ENCODE measurements around the gene ZNF385B. TPM values are rescaled to one million over a fixed set of nuclear protein-coding genes. Genes with fewer than 3 reads are reported as not detected.

ZNF385B gene
- total and polyA plus RNA-seq, 9 of the 15 experiments (the other 6 are each of a cell fraction or from before 2014, with no cell fraction given) = 0.50 TPM; not detected in 8

DNA sequence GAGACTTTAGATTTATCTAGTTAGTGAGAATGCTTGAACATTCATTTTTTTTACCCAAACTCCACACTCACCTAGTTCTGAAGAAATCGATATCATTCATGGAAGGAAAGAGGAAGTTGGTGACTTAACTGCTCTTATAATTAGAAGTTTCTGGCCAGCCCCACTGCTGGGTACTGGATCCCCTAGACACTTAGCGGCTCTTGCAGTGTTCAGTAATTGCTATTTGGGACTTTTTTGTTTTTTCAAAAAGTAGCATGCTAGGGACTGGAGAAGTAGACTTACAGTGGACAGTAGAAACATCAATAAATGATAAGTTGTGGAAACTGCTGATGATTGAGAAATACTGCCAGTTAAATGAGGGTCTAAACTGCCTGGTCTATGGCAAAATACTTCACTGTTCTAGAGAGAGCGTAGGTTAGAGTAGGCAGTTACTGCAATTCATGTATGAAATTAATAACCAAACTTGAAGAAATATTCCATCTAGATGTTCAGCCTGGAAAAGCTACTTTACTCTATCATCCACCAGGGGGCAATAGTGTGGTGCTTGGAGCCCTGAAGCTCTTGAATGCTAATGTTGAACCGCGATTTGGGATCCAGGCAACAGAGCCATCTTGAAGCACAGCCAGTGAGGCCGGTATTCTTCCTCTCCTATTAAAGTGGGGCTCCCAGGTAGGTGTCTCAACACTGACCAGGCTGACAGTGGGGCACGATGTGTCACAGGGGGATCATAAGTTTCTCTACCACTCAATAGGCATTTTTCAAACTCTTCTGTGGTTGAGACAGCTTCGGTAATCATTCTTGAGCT is 450.7 kb downstream of the ZNF385B start (continued):
- TF ChIP-seq, protein P1, sequence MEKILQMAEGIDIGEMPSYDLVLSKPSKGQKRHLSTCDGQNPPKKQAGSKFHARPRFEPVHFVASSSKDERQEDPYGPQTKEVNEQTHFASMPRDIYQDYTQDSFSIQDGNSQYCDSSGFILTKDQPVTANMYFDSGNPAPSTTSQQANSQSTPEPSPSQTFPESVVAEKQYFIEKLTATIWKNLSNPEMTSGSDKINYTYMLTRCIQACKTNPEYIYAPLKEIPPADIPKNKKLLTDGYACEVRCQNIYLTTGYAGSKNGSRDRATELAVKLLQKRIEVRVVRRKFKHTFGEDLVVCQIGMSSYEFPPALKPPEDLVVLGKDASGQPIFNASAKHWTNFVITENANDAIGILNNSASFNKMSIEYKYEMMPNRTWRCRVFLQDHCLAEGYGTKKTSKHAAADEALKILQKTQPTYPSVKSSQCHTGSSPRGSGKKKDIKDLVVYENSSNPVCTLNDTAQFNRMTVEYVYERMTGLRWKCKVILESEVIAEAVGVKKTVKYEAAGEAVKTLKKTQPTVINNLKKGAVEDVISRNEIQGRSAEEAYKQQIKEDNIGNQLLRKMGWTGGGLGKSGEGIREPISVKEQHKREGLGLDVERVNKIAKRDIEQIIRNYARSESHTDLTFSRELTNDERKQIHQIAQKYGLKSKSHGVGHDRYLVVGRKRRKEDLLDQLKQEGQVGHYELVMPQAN (IDR thresholded peaks at IDR 0.05; ENCODE audit: borderline replicate concordance) = no peak

DNA sequence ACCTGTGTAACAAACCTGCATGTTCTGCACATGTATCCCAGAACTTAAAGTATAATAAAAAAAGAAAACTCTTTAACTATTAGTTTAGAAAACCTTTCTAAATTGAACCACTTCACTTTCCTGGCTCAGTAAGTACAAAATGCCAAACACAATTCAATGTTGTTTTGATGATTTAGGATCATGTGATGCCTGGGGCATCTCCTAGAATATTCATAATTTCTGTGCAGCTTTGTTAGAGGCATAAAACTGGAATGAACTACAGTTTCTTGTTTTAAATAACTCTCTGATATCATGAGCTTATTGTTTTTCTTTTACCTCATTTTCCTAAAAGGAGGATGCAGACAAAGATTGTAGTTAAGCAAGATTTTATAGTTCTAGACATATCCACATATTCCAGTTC is 457.8 kb downstream of the ZNF385B start:
- Histone ChIP-seq H3K36me3 (ENCODE audit: control insufficient read depth, insufficient read depth, low read length) (no peaks in the 10 kb centered on the region), H3K4me1 (replicated peaks in 1 of 2; ENCODE audit: control insufficient read depth in 2 of 2, insufficient read depth in 2 of 2, low read length in 2 of 2) (no peaks in the 10 kb centered on the region), H3K4me2 (ENCODE audit: insufficient read depth, low read length) (no peak overlapping the region), H3K79me2 (ENCODE audit: control insufficient read depth, insufficient read depth, low read length) (no peaks in the 10 kb centered on the region), H3K9me3 (replicated peaks; ENCODE audit: control insufficient read depth, insufficient read depth, low read depth, low read length) (no peaks in the 10 kb centered on the region), H3K9me1 (ENCODE audit: control insufficient read depth, insufficient read depth, low read length) (no peaks in the 10 kb centered on the region), H4K20me1 (replicated peaks; ENCODE audit: control insufficient read depth, insufficient read depth, low read length) (no peaks in the 10 kb centered on the region), H2AFZ (ENCODE audit: low read depth, low read length) (no peak overlapping the region), H3K27me3 (ENCODE audit: control insufficient read depth in 2 of 2, insufficient read depth in 2 of 2, low read length in 2 of 2) (no peaks in the 10 kb centered on the region), H3K9ac (ENCODE audit: insufficient read depth in 1 of 2, low read depth in 2 of 2, low read length in 2 of 2) (no peak overlapping the region), H3K4me3 (no peak overlapping the region), H3K27ac (ENCODE audit: extremely low read depth, low read depth, low read length) (no peak overlapping the region)
- FAIRE-seq (no peak), ATAC-seq (no peak), DNase-seq (ENCODE audit: extremely low read depth in 1 of 4, low spot score in 3 of 4) (no peak)
- ChIA-PET POLR2A (no interaction called here), CTCF (ENCODE audit: low intra/inter-chr PET ratio) (no interaction called here)
- in situ Hi-C loops (cut with MboI) (no loop called here), intact Hi-C loops (cut with micrococcal nuclease) (no loop called here)
- no TSS peak for BruUV-seq (replicated peaks)
- TF ChIP-seq HIVEP1 (CRISPR knock-in tag; IDR thresholded peaks at IDR 0.05) (no peak), BCL6 (CRISPR knock-in tag; IDR thresholded peaks at IDR 0.05) (no peak), ZNF121 (CRISPR knock-in tag; conservative IDR thresholded peaks at IDR 0.05) (no peak), HNRNPUL1 (IDR thresholded peaks at IDR 0.05; ENCODE audit: low read length) (no peak), PTTG1 (tag; IDR thresholded peaks at IDR 0.05; ENCODE audit: low read depth) (no peak), BRD4 (IDR thresholded peaks at IDR 0.05) (no peak), NFIX (CRISPR knock-in tag; IDR thresholded peaks at IDR 0.05; ENCODE audit: low read depth) (no peak), MCM5 (IDR thresholded peaks at IDR 0.05; ENCODE audit: low read depth) (no peak), FOS (IDR thresholded peaks at IDR 0.05; ENCODE audit: extremely low read depth, insufficient read length) (no peak), PHTF2 (CRISPR knock-in tag; IDR thresholded peaks at IDR 0.05) (no peak), TEAD2 (tag; IDR thresholded peaks at IDR 0.05) (no peak)
- TF ChIP-seq, protein P2, sequence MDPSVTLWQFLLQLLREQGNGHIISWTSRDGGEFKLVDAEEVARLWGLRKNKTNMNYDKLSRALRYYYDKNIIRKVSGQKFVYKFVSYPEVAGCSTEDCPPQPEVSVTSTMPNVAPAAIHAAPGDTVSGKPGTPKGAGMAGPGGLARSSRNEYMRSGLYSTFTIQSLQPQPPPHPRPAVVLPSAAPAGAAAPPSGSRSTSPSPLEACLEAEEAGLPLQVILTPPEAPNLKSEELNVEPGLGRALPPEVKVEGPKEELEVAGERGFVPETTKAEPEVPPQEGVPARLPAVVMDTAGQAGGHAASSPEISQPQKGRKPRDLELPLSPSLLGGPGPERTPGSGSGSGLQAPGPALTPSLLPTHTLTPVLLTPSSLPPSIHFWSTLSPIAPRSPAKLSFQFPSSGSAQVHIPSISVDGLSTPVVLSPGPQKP (CRISPR knock-in tag; IDR thresholded peaks at IDR 0.05) = no peak
- TF ChIP-seq, protein P3, sequence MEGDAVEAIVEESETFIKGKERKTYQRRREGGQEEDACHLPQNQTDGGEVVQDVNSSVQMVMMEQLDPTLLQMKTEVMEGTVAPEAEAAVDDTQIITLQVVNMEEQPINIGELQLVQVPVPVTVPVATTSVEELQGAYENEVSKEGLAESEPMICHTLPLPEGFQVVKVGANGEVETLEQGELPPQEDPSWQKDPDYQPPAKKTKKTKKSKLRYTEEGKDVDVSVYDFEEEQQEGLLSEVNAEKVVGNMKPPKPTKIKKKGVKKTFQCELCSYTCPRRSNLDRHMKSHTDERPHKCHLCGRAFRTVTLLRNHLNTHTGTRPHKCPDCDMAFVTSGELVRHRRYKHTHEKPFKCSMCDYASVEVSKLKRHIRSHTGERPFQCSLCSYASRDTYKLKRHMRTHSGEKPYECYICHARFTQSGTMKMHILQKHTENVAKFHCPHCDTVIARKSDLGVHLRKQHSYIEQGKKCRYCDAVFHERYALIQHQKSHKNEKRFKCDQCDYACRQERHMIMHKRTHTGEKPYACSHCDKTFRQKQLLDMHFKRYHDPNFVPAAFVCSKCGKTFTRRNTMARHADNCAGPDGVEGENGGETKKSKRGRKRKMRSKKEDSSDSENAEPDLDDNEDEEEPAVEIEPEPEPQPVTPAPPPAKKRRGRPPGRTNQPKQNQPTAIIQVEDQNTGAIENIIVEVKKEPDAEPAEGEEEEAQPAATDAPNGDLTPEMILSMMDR (IDR thresholded peaks at IDR 0.05 in 2 of 3, conservative IDR thresholded peaks at IDR 0.05 in 1 of 3; ENCODE audit: insufficient read depth in 2 of 3, low read depth in 1 of 3, low read length in 3 of 3) = no peak
- TF ChIP-seq, protein P4, sequence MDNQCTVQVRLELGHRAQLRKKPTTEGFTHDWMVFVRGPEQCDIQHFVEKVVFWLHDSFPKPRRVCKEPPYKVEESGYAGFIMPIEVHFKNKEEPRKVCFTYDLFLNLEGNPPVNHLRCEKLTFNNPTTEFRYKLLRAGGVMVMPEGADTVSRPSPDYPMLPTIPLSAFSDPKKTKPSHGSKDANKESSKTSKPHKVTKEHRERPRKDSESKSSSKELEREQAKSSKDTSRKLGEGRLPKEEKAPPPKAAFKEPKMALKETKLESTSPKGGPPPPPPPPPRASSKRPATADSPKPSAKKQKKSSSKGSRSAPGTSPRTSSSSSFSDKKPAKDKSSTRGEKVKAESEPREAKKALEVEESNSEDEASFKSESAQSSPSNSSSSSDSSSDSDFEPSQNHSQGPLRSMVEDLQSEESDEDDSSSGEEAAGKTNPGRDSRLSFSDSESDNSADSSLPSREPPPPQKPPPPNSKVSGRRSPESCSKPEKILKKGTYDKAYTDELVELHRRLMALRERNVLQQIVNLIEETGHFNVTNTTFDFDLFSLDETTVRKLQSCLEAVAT (IDR thresholded peaks at IDR 0.05) = no peak
